ENCODE results near the gene ITPRID1.

Gene ITPRID1

GRCh38 chr7:31695859-31696614, 182.1 kb downstream of the ITPRID1 start:
- Histone ChIP-seq H3K9me3 (ENCODE audit: low read length) (no peaks in the 10 kb centered on the region), H3K4me1 (ENCODE audit: insufficient read depth, low read length) (no peaks in the 10 kb centered on the region), H2AFZ (ENCODE audit: low read depth, low read length) (no peak overlapping the region), H3K27me3 (ENCODE audit: insufficient read depth, low read length) (no peaks in the 10 kb centered on the region), H3K4me3 (ENCODE audit: low read length) (no peak overlapping the region), H3K36me3 (ENCODE audit: insufficient read depth, low read length) (no peaks in the 10 kb centered on the region)

GRCh38 chr7:31699050-31699449, 185.2 kb downstream of the ITPRID1 start:
- no peaks in the 10 kb centered on the region for H3K9me3 ChIP-seq (ENCODE audit: low read length)

GRCh38 chr7:31702354-31702753, 188.5 kb downstream of the ITPRID1 start:
- Histone ChIP-seq H3K36me3 (ENCODE audit: insufficient read depth, low read length) (no peaks in the 10 kb centered on the region), H3K4me1 (ENCODE audit: insufficient read depth, low read length) (no peaks in the 10 kb centered on the region), H3K9me3 (ENCODE audit: low read length) (no peaks in the 10 kb centered on the region), H2AFZ (ENCODE audit: low read depth, low read length) (no peak overlapping the region), H3K4me3 (ENCODE audit: low read length) (no peak overlapping the region), H3K27me3 (ENCODE audit: insufficient read depth, low read length) (no peaks in the 10 kb centered on the region)

More at GRCh38 chr7:31699050-31699449, 185.2 kb downstream of the ITPRID1 start:
- H3K27me3 ChIP-seq (ENCODE audit: insufficient read depth, low read length): no peaks in the 10 kb centered on the region
- H2AFZ ChIP-seq (ENCODE audit: low read depth, low read length): no peak overlapping the region
- H3K4me1 ChIP-seq (ENCODE audit: insufficient read depth, low read length): no peaks in the 10 kb centered on the region
- H3K36me3 ChIP-seq (ENCODE audit: insufficient read depth, low read length): no peaks in the 10 kb centered on the region
- no peak overlapping the region for H3K4me3 ChIP-seq (ENCODE audit: low read length)

GRCh38 chr7:31705377-31705776, 191.5 kb downstream of the ITPRID1 start:
- no peaks in the 10 kb centered on the region for H3K9me3 ChIP-seq (ENCODE audit: low read length)
- no peak overlapping the region for H3K4me3 ChIP-seq (ENCODE audit: low read length)
- no peaks in the 10 kb centered on the region for H3K36me3 ChIP-seq (ENCODE audit: insufficient read depth, low read length)
- H3K27me3 ChIP-seq (ENCODE audit: insufficient read depth, low read length): no peaks in the 10 kb centered on the region
- no peak overlapping the region for H2AFZ ChIP-seq (ENCODE audit: low read depth, low read length)
- peaks cover 6% of the 10 kb centered on the region for H3K4me1 ChIP-seq (ENCODE audit: insufficient read depth, low read length)

- H3K27me3 ChIP-seq (ENCODE audit: insufficient read depth, low read length): no peaks in the 10 kb centered on the region
- peaks cover 7% of the 10 kb centered on the region for H3K4me1 ChIP-seq (ENCODE audit: insufficient read depth, low read length)
- H3K4me3 ChIP-seq (ENCODE audit: low read length): no peak overlapping the region
- no peaks in the 10 kb centered on the region for H3K9me3 ChIP-seq (ENCODE audit: low read length)
- no peaks in the 10 kb centered on the region for H3K36me3 ChIP-seq (ENCODE audit: insufficient read depth, low read length)
- no peak overlapping the region for H2AFZ ChIP-seq (ENCODE audit: low read depth, low read length)
Observed at GRCh38 chr7:31707089-31707488, 193.2 kb downstream of the ITPRID1 start.

All from neuron (in vitro differentiated cells).